NCI-H2196 (cell line): ENCODE results near the gene PMVK.
A peak's percentile ranks its signal among the peaks of the same experiment; 100 is the strongest.

ENCODE experiments used
- DNase-seq: peaks from one replicate; lab custom pipeline; 2025; ENCODE audit not compliant: unreplicated experiment; lab: John Stamatoyannopoulos, UW

PMVK gene

GRCh38 chr1:154951901-154952657 is 15.6 kb upstream of the PMVK start:
- no peak for DNase-seq

- DNase-seq = no peak
Measured at GRCh38 chr1:154948079-154948478, 11.6 kb upstream of the PMVK start.

- no peak for DNase-seq
Measured at GRCh38 chr1:154945962-154946850, 9.7 kb upstream of the PMVK start.

- no peak for DNase-seq
Measured at GRCh38 chr1:154945160-154945961, 8.8 kb upstream of the PMVK start.

- no peak for DNase-seq
Measured at GRCh38 chr1:154944401-154945159, 8.1 kb upstream of the PMVK start.

GRCh38 chr1:154943649-154944400 is 7.3 kb upstream of the PMVK start:
- DNase-seq = peak; percentile 30

GRCh38 chr1:154941333-154942013 is 5.0 kb upstream of the PMVK start:
- peak; percentile 31 for DNase-seq

GRCh38 chr1:154940651-154941194 is 4.2 kb upstream of the PMVK start:
- DNase-seq = no peak

- DNase-seq = no peak
Measured at GRCh38 chr1:154940213-154940560, 3.7 kb upstream of the PMVK start.

GRCh38 chr1:154938604-154939399 is 2.3 kb upstream of the PMVK start:
- no peak for DNase-seq

- DNase-seq = no peak
Measured at GRCh38 chr1:154937988-154938386, 1.5 kb upstream of the PMVK start.

GRCh38 chr1:154937085-154937987 is 817 bp upstream of the PMVK start:
- DNase-seq = peak; percentile 92

GRCh38 chr1:154935749-154936554 is 567 bp downstream of the PMVK start:
- DNase-seq = no peak

- no peak for DNase-seq
Measured at GRCh38 chr1:154934358-154934948, 2.1 kb downstream of the PMVK start.

- DNase-seq = no peak
Measured at GRCh38 chr1:154931940-154932487, 4.5 kb downstream of the PMVK start.

- no peak for DNase-seq
Measured at GRCh38 chr1:154926201-154926600, 10.3 kb downstream of the PMVK start.
